Fibroblast of mammary gland (primary cell): ENCODE measurements around the gene ATP11A.

Experiments
- DNase-seq: peaks from one replicate; pipeline ENCODE4 v3.0.0-alpha.2; 2010; ENCODE audit warnings: low read depth
- H3K4me3 ChIP-seq: 2 replicates; pipeline ENCODE4 v1.5.1; 2011; ENCODE audit warnings: low read depth, mild to moderate bottlenecking, low read length, moderate library complexity; ENCODE audit not compliant: control insufficient read depth
- TF ChIP-seq, protein P1 (sequence below): conservative IDR thresholded peaks from 2 replicates; pipeline ENCODE4 v1.5.1; 2011; ENCODE audit warnings: low read depth, low read length, inconsistent platforms; ENCODE audit not compliant: control insufficient read depth, insufficient read depth

ATP11A gene

DNA sequence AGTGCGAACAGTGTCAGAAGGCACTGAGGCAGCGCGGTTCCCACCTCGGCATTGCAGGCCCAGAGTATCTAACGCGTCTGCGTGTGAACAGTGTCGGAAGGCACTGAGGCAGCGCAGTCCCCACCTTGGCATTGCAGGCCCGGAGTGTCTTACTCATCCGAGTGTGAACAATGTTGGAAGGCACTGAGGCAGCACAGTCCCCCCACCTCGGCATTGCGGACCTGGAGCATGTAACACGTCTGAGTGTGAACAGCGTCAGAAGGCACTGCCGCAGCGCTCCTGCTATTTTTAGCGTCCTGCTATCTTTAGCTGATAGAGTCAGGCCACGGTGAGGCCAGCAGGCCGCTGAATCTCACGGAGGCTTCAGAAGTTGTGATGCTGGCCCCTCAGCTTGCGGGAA lies 39.6 kb downstream of the ATP11A start:
- TF ChIP-seq, protein P1, sequence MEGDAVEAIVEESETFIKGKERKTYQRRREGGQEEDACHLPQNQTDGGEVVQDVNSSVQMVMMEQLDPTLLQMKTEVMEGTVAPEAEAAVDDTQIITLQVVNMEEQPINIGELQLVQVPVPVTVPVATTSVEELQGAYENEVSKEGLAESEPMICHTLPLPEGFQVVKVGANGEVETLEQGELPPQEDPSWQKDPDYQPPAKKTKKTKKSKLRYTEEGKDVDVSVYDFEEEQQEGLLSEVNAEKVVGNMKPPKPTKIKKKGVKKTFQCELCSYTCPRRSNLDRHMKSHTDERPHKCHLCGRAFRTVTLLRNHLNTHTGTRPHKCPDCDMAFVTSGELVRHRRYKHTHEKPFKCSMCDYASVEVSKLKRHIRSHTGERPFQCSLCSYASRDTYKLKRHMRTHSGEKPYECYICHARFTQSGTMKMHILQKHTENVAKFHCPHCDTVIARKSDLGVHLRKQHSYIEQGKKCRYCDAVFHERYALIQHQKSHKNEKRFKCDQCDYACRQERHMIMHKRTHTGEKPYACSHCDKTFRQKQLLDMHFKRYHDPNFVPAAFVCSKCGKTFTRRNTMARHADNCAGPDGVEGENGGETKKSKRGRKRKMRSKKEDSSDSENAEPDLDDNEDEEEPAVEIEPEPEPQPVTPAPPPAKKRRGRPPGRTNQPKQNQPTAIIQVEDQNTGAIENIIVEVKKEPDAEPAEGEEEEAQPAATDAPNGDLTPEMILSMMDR = no peak
- DNase-seq = no peak
- H3K4me3 ChIP-seq = no peak overlapping the region

DNA sequence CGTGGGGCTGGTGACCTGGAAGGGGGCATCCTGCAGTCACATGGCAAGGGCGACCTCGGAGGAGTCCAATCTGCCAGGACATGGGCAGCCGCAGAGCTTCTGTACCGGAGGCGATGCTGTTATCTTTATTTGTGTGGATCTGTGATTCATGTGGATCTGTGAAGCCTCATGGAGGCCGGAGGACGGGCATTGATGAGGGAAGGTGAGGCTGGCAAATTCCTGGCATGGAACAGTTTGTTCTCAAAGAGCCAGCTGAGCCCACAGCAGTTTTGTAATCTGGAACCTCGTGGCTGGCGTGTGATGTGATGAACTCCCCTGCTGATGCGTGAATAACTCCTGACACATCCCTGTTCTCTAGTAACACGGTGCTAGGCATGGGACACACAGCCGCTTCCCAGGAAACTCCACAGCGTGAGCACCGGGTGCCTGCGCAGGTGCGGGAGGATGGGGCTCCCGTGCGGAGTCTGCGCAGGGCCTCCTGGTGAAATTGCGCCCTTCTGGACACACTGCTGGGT lies 40.4 kb downstream of the ATP11A start:
- no peak for DNase-seq
- no peak overlapping the region for H3K4me3 ChIP-seq
- TF ChIP-seq, protein P1 = no peak

DNA sequence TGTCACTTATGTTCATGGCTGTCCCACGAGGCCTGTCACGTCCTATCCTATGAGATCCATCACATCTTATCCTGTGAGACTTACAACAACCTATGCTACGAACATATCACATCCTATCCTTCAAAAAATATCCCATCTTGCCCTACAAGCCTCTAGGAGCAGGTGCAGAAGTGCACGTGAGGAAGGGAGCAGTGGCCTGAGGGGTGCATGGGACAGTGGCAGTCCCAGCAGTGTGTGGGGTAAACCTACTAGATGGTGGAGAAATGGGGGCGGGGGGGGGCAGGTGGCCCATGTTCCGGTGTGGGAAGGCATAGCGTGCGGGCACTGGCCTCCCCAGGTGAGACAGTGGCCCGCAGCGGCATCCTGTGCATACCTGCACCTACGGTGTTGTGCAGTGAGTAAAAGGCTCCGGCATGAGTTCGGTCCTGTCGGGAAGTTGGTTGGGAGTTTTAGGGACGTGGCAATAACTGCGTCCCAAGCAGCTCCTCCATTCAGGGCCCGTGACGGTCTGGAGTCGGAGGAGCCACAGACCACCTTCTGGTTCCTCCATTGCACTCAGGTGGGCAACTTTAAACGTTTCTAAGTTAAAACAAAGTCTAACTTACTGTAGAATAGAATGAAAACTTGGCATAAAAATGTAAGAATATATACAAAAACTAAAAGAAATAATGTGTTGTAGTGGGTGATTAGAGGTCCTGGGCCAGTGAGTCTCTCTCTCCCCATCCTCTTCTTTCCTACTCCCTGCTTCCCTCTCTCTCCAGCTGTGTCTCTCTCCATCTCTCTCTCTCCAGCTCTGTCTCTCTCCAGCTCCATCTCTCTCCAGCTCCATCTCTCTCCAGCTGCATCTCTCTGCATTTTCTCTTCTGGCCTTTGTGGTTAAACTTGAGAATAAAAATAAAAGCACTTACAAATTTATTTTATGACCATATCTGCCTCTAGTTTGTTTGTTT lies 42.1 kb downstream of the ATP11A start:
- H3K4me3 ChIP-seq = no peak overlapping the region
- TF ChIP-seq, protein P1 = no peak
- no peak for DNase-seq

DNA sequence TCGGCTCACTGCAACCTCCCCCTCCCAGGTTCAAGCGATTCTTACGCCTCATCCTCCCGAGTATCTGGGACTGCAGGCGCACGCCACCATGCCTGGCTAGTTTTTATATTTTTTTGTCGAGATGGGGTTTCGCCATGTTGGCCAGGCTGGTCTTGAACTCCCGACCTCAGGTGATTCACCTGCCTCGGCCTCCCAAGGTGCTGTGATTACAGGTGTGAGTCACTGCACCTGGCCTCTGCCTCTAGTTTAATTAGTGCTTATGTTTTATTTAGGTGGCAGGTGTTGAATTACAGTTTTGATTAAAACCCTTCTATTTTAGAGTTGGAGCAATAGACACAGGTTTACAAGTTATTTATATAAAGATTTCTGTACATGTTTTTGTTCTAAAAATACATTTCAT lies 42.8 kb downstream of the ATP11A start:
- TF ChIP-seq, protein P1 = no peak
- no peak for DNase-seq
- no peak overlapping the region for H3K4me3 ChIP-seq

DNA sequence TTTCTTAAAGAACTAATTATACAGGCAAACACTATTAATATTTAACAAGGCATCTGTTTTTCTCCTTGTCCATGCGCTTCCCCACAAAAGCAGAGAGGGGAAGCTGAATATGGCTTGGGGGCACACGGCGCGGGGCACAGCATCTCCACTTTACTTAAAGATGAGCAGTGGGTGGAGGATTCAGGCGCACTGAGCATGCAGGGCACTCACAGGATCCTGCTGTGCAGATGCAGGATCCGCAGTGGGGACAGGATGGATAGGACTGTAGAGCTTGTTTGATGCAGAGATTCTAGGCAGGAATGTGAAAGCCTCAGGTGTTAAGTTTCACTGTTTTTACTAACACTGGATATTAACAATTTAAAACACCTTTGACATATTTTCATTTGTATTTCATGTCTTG lies 43.3 kb downstream of the ATP11A start:
- DNase-seq = no peak
- H3K4me3 ChIP-seq = no peak overlapping the region
- TF ChIP-seq, protein P1 = no peak

DNA sequence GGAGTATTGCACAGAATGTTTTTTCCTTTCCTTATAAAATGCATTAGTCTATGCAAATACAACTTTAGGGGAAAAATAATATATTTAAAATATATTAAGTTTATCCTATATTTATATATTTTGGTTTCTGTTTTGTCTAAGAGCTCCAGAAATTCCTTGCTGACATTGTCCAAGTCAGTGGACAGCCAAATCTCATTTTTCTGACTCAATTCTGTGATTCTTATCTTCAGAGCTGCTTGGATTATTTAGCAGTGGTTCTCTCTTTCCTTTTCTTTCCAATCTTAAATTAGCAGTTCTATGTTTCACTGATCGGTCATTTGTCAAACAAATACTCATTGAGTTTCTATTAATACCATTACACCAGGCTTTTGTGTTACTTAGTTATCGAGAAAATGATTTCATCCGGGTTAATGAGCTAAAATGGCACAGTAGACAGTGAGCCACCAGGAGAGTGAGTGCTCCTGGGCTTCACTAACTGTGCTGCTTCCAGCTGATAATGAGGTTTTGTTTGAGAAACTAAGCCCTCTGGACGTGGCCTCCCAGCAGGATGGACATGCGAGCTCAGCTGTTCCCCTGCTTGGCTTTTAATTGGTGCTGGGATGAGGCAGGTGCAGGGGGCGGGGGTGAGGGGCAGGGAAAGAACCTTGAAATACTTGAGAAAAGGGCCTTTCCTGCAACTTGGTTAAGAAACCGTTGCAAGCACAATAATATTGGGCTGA lies 44.0 kb downstream of the ATP11A start:
- TF ChIP-seq, protein P1 = no peak
- no peak overlapping the region for H3K4me3 ChIP-seq
- DNase-seq = no peak
